ENCODE measurements around the gene OVOL2.
"Not testable (repeated sequence)": the region's sequence is repeated elsewhere in the genome, so short reads cannot be mapped to it uniquely, and the experiment has no call there.

Gene OVOL2

DNA sequence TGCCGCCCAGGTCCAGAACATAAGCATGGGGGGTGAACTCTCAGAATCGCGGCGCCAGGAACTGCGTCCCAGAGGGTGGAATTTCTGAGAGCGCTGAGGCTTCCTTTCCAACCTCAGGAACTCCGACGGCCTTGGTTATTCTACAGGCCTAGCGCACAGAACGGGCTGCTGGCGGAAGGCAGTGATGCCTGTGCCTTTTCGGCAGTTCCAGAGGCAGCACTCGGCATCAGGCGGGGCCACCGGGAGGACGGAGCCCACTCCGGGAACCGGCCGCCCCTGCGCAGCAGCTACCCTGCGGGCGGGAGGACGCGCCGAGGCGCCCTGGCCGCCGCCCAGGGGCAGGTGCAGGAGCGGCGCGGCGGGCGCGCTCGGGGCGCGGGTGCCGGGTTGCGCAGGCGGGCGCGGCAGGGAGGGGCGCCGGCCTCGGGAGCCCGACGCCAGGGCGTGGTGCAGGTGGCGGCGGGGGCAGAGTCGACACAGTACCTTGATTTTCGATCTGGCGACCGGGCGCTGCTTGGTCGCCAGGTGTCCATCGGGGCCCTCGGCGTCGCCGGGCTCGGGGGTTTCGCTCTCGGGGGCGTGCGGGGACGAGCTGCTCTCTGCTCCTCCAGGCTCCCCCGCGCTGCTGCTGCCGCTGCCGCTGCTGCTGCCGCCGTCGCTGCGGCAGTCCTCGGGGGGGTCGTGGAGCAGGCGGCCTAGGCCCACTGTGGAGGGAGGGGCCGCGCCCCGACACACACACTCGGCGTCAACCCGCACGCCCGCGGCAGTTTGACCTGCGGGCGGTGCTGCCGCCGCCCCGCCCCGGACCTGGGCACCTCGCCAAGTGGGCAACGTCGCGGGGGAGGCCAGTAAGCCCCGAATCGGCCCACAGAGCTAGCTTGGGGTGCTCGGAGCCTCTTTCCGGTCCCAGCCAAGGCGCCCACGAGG lies 1.3 kb downstream of the OVOL2 start:
- no peak for DNase-seq

DNA sequence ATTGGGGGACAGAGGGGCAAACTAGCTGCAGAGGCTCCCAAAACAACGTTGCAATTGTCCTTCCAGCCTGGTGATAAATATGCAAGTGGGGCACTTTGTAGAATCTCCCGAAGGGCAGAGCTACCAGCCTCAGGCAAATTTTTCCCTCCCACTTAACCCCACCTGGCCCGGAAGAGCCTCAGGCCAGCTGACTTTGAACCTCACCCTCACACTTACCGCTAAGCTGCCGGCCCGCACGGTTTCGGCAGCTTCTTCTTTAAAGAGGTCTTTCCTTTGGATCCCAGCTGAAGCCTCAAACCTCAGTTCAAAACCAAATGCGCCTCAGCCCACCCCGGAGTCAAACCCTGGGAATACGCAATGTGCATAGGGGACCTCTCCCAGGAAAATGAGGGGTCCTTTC lies 2.5 kb downstream of the OVOL2 start:
- no peak for DNase-seq

DNA sequence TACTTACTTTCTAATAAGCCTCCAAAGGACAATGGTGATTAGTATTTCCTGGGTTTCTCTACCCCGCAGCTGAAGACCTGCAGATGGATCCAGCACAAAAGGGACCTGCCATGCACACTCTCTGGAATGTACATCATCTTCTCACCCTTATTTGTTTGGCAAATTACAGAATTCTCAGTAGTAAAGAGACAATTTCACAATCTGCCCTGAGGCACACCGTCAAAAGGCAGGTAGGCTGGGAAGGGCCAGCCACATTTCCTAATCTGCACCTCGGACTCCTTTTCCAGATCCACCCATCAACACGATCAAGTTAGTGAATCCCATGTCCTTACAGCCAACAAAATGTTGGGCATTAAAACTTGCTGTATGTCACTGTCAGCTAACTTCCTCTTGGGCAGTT lies 4.9 kb downstream of the OVOL2 start:
- no peak for DNase-seq

DNA sequence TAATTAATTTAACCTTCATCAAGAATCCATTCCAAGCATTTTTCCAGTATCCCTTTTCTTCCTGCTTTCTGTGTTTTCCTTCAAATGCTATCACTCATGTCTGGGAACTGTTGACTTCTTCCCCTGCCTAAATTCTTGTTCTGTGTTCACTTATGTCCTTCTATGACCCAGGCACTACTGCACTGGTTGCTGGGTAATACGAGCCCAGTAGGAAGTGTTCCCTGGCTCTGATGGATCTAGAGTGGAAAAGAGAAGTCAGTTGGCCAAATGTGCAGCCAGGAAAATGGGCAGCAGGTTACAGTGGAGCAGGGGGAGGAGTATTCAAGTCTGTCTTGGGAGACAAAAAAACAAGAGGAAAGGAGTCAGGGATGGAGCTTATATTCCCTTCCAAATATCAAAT lies 7.1 kb downstream of the OVOL2 start:
- DNase-seq: no peak

DNA sequence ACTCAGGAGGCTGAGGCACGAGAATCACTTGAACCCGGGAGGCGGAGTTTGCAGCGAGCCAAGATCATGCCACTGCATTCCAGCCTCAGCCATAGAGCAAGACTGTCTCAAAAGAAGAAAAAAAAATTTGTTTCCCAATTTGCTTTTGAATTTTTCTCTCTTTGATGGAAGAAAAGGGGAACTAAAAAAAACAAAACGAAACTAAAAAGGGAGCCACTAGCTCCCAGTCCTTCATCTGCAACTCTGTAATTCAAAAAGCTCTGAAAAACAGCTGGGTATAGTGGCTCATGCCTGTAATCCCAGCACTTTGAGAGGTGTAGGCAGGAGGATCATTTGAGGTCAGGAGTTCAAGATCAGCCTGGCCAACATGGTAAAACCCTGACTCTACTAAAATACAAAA lies 9.5 kb downstream of the OVOL2 start:
- no peak for DNase-seq

DNA sequence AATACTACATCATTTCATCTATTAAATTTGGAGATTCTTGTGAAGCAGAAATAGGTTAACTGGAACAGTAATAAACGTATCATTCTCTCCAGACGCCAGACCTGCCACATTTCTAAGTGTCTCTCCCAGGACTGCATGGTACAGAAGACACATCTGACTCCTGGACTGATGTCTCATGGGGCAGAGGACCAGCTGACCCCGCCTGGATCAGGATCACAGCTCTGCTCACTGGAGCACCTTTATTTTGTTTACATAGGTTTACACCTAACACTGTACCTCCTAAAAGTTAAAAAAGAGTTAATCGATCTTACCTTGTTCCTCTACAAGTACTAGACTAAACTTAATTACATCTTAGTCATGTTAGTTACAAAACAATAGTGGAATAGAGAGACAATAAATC lies 11.2 kb downstream of the OVOL2 start:
- DNase-seq: no peak

DNA sequence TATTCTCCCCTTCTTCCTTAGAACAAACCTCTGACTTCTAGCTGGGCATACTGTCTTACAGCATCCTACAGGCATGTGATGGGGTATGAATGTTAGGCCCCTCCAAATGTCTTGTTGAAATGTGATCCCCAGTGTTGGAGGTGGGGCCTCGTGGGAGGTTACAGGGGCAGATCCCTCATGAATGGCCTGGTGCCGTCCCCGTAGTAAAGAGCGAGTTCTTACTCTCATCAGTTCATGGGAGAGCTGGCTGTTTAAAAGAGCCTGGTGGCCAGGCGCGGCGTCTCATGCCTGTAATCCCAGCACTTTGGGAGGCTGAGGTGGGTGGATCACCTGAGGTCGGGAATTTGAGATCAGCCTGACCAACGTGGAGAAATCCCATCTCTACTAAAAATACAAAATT lies 15.5 kb downstream of the OVOL2 start:
- no peak for DNase-seq

DNA sequence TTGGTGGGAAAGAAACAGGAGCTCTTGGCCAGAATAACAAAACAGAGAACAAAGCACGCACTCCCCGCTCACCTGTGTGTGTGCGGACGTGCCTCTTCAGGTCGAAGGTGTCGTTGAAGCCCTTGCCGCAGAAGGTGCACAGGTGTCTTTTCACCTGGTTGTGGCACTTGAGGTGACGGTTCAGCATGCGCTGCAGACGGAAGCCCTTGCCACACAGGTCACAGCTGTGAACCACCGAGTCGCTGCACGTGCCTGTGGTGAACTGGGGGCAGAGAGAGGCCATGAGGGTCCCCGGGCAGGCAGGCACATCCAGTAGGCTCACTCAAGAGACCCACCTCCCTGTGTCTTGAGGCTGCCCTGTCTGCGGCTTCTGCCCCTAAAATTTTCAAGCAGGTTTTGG lies 16.3 kb downstream of the OVOL2 start:
- DNase-seq: no peak

DNA sequence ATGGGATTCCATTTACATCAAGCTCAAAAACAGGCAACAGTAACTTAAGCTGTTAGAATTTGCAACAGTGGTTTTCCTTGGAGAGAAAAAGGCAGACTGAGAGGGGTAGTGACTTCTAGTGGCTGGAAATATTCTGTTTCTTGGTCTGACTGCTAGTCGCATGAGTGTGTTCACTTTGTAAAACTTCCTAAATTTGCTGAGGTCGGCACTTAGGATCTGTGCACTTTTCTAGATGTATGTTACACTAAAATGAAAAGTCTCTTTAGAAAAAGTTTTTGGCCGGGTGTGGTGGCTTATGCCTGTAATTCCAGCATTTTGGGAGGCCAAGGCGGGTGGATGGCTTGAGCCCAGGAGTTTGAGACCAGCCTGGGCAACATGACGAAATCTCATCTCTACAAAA lies 18.7 kb downstream of the OVOL2 start:
- DNase-seq: no peak

DNA sequence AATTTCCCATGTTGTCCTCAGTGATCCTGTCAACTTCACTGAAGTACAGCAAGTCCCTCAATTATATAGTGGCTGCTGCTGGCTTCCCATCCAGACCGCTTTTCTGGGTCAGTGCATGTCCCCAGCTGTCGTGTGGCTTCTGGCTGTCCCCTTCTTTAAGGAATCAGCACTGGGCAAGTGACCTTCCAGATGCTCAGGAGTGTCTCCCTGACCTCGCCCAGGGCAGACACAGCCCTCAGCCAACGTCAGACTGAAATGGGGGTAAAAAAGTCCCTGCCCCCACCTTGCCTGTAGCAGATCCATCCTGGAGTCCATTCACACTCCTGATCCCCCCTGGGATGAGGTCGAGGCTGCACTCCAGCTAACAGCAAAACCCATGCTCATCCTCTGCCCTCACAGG lies 23.7 kb downstream of the OVOL2 start:
- DNase-seq: no peak

DNA sequence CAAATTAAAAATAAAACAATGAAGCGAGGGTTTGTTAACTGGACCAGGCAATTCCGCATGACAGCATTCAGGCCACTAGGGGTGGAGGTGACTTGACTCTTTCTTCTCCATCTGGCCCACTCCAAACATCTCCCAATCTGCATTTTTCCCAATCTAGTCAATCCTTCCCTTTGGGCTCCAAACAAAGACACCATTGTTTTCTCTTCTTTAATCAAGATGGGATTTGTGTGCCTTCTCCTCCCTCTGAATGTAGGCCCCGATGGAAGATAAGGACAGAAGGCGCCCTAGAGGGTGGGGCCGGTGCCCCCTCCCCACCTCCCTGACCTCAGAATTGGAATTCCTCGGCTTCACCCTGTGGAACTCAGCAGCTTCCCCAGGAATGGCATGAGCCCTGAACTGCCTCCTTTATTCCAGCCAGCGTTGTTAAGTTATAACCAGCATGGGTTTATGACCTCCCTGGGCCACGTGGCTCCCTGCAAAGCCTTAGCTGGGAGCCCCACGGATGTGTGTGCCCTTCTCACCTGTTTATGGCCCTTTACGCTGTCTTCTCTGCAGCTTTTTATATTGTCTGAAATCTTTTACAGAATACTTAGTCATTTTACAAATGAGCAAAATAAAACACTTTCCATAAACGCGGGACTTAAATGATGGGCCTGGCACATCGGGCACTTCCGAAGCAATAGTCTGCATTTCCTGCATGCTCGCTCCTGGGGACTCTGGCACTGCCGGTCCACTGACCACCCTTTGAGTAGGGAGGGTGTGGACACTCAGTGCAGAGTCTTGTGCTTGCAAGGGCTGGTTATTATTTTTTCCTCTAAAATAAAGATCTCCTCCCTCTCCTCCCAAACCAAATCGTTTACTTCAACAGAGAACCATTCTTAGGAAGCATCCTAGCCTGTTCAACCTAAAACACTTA lies 24.5 kb downstream of the OVOL2 start:
- no peak for DNase-seq

DNA sequence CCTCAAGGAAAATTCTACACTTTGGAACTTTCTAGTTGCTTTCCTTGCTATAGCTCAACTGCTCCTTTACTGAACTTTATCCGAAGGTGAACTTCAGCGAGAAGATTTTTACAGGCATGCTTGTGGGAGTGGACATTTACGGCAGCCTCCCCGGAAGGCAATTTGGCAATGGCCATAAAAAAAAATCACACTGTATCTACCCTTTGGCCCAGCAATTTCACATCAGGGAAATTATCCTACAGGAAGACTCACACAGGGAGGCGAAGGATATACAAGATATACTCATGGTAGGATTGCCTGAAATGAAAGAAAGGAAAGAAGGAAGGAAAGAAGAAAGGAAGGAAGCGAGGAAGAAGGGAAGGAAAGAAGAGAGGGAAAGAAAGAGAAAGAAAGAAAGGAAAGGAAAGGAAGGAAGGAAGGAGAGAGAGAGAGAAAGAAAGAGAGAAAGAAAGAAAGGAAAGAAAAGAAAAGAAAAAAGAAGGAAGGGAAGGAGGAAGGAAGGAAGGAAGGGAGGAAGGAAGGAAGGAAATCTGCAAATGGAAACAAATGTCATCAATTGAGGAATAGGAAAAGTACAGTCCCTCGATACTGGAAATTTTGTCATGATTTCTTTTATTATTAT lies 25.7 kb downstream of the OVOL2 start:
- no peak for DNase-seq

DNA sequence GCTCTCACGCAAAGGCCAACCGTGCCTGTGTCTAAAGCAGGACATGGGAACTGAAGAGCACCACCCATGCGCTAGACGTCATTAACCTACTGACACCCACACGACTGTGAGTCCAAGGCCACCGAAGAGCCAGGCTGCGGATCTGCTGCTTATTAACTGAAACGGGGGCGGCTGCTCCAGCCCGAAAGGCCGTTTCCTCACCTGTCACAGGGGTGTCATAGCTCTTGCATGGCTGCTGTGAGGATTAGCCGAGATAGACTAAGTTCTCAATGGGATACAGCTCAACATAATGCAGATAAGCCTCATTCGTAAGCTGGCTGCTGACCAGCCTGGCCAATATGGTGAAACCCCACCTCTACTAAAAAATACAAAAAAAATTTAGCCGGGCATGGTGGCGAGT lies 26.7 kb downstream of the OVOL2 start:
- no peak for DNase-seq

DNA sequence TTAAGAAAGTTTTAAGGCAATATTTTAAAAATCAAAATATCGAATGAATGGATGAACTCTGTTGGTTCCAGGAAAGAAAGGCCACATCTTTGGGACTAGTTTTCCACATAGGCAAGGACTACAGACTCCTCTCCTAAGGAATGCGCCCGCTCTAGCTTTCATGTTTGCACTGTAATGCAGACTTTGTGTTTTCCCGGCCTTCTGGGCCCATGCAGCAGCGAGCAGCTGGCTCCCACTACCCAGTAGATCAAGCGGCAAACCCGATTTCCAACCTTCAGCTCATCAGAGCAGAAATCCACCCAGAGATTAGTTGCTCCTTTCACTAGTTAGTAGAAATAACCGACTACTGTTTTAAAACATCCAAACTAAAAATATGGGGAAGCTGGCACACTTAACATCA lies 27.7 kb downstream of the OVOL2 start:
- DNase-seq: no peak

DNA sequence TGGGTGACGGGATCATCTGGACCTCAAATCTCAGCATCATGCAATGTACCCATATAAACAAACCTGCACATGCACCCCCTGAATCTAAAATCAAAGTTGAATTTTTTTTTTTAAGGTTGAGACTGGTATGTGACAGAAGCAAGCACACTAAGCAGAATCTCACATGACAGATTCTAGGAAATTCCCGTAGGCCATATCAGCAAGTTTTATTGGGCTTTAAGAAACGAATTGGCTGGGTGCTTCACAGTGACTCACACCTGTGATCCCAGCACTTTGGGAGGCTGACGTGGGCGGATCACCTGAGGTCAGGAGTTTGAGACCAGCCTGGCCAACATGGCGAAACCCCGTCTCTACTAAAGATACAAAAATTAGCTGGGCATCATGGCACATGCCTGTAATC lies 30.7 kb downstream of the OVOL2 start:
- DNase-seq: not testable (repeated sequence)

DNA sequence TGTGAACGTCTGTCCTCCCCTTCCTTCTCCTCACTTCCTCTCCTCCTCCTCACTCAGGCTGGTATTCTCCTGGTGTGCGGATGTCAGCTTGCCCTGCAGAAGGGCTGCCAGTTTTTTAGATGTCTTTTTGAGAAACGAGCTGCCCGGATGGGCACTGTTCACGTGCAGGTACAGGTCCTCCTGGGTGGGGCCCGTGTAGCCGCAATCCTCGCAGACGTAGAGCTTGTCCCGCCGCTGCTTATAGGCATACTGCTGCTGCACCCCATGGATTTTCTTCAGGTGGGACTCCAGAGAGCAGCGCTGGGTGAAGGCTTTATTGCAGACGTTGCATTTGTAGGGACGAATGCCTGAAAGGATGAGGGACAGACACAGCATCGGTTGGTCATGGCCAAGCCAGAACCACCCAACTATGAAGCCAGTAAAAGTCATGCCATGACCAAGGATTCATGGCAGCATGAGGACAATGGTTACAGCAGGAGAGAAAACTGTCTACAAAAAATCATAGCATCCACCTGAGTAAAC lies 33.0 kb downstream of the OVOL2 start:
- DNase-seq: no peak

DNA sequence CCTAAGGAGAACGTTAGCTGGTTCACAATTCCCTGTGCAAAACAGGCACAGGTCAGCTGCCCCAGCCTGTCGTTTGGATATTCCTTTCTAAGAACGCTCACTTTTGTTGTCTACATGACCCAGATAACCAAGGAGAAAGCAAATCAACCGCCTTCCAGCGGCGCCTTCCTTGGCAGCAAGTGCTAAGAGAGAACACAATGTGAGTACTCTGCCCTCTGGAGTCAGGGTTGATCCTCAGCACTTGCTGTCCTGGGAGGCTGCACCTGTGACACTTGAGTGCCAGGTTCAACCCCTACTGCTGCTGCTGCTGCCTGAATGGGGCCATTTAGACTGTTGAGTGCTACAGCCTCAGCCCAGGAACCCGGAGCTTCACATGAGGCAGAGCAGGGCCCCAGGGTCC lies 36.8 kb downstream of the OVOL2 start:
- DNase-seq: no peak

DNA sequence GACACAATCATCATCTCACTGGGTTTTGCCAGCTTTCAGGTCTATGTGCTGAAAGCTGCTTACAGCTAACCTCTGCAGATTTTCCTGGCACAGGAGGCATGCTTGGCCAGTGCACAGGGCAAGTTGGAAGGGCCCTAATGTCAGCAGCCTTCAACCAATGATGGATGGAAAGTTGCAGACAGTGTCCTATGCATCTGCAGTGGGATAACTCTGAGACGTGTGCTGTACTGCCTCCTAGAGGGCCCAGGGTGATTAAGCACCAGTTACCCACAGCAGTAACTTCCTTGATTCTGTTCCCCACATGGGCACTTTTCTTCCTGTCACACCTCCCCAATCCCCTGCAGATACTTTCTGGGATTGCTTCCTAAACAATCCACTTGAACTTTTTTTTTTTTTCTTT lies 38.6 kb downstream of the OVOL2 start:
- peak; percentile 6 for DNase-seq

DNA sequence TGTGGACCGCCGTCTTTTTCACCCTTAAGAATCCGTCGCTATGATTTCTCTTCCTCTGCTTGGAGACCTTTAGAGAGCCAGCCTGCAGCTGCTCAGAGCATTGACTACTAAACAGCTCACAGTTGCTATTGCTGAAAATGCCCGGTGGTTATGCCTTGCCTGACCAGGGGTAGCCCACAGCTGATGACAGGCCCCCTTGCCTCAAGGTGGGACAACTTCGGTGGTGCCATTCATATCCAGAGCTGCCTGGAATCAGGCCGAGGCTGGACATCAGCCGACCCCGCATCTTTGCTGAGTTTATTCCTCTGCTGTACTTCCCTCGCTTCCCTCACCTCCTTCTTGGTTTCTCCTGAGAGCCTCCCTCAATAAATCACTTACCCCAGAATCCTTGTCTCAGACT lies 39.6 kb downstream of the OVOL2 start:
- no peak for DNase-seq

DNA sequence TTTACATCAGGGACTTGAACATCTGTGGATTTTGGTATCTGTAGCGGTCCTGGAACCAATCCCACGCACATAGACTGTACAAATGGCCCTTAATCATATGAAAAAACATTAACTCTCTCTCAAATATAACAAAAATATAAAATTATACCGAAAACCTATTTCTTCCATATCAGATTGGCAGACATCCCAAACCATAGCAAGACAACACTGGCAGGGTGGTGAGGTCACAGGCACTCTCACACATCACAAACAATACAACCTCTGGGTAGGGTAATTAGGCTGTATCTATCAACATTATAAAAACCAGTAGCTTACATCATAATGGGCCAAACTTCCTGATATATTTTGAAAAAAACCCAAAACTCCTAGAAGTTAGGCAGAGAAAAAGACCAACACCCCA lies 40.9 kb downstream of the OVOL2 start:
- DNase-seq: no peak

DNA sequence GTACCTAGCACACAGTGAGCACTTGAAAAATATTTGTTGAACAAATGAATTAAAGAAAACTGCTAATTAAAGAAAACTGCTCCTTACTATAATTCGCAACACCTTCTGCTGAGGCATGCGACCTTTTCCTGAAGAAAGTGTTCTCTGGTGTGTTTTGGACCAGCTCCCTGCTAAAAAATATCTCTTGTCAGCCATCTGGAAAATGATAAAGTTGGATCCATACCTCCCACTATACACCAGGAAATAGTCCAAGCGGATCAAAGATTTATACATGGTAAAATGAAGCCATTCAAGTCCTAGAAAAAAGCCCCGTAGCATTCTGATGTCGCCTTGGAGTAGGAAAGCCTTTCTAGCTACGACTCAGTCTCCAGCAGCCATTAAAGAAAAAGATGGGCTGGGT lies 43.3 kb downstream of the OVOL2 start:
- no peak for DNase-seq

DNA sequence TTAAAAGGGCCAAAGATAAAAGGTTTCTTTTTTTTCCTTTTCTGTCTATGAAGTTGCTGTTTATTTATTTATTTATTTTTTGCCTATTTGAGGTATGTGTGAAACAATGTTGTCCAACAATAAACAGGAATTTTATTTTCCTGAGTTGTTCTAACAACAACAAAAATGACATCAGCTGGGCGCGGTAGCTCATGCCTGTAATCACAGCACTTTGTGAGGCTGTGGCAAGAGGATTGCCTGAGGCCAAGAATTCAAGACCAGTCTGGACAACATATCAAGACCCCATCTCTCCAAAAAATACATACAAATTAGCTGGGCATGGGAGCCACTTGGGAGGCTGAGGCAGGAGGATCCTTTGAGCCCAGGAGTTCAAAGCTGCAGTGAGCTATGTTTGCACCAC lies 44.8 kb downstream of the OVOL2 start:
- DNase-seq: no peak

DNA sequence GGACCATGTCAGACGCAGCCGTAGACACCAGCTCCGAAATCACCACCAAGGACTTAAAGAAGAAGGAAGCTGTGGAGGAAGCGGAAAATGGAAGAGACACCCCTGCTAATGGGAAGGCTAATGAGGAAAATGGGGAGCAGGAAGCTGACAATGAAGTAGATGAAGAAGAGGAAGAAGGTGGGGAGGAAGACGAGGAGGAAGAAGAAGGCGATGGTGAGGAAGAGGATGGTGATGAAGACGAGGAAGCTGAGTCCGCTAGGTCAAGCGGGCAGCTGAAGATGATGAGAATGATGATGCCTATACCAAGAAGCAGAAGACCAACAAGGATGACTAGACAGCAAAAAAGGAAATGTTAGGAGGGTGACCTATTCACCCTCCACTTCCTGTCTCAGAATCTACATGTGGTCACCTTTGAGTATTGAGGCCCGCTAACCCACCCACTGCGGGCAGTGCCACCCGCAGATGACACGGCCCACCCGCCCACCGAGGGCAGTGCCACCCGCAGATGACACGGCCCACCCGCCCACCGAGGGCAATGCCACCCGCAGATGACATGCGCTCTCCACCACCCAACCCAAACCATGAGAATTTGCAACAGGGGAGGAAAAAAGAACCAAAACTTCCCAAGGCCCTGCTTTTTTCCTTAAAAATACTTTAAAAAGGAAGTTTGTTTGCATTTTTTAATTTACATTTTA lies 45.6 kb downstream of the OVOL2 start:
- DNase-seq: no peak

All from GF-D8 (cell line).